GM10266 (cell line): ENCODE results near the gene SHE.

ENCODE experiments used
- DNase-seq: peaks from one replicate; pipeline ENCODE4 v3.0.0; 2012; ENCODE audit errors: extremely low spot score
- TF ChIP-seq, protein P1 (sequence below): IDR thresholded peaks from 2 replicates; pipeline ENCODE4 v1.5.1; 2012; ENCODE audit warnings: mild to moderate bottlenecking, low read depth; ENCODE audit not compliant: control insufficient read depth, insufficient read depth; ENCODE audit errors: missing control alignments

SHE gene

DNA sequence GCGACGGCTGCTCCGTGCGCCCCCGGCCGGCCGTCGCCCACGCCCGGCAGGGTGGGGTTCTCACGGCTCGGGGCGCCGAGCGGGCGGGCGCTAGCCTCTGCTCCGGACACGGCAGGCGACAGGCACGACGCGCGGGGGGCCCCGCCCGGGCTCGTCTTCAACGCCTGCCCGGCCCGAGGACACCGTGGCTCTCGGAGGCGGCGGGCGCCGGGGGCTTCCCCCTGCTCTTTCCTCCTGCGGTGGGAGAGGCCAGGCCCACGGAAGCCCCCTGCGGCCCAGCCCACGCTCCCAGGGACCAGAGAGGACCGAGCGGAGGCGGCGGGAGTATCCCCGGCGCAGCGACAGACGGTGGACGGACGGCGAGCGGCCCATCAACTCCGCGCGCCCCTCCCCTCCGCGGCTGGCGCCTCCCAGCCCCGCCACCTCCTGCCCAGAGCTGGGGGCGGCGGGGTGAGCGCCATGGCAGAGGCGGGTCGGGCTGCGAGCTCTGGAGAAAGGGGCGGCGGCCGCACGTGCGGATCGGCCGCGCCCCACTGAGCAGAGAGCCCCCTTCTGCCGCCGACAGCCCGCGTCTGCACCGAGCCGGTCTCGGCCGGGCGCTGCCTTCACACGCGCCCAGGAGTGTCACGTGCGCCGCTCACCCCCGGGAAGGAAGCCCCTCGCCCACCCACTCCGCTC is at the start of gene SHE, which contains the start of gene TDRD10:
SHE (minus strand) TSS at position 347 of the 678 bp plus-strand sequence. CDS start 386 bp downstream, outside the sequence.
TDRD10 (plus strand) TSS at position 154 of the 678 bp plus-strand sequence. CDS start 4,685 bp downstream, outside the sequence.
- peak; percentile 69 for DNase-seq
- TF ChIP-seq, protein P1, sequence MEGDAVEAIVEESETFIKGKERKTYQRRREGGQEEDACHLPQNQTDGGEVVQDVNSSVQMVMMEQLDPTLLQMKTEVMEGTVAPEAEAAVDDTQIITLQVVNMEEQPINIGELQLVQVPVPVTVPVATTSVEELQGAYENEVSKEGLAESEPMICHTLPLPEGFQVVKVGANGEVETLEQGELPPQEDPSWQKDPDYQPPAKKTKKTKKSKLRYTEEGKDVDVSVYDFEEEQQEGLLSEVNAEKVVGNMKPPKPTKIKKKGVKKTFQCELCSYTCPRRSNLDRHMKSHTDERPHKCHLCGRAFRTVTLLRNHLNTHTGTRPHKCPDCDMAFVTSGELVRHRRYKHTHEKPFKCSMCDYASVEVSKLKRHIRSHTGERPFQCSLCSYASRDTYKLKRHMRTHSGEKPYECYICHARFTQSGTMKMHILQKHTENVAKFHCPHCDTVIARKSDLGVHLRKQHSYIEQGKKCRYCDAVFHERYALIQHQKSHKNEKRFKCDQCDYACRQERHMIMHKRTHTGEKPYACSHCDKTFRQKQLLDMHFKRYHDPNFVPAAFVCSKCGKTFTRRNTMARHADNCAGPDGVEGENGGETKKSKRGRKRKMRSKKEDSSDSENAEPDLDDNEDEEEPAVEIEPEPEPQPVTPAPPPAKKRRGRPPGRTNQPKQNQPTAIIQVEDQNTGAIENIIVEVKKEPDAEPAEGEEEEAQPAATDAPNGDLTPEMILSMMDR, result no peak

DNA sequence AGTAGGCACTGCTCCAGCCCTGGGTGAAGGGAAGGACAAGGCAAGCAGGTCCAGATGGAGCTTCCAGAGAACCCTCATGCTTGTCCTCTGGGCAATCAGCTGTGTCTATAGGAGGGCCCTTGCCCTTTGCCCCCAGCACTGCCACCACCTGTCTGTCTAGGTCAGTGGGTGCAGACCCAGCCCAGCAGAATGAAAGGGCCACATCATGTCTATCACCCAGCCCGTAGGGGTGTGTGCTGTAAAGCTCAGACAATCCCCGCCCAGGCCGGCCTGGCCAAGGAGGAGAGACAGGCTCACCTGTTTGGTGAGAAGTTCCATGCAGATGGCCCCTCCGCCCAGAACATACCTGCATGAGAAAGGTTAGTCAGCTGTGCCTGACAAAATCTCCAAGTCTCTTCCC is 49.3 kb upstream of the SHE start:
- no peak for DNase-seq
- TF ChIP-seq, protein P1, result no peak

DNA sequence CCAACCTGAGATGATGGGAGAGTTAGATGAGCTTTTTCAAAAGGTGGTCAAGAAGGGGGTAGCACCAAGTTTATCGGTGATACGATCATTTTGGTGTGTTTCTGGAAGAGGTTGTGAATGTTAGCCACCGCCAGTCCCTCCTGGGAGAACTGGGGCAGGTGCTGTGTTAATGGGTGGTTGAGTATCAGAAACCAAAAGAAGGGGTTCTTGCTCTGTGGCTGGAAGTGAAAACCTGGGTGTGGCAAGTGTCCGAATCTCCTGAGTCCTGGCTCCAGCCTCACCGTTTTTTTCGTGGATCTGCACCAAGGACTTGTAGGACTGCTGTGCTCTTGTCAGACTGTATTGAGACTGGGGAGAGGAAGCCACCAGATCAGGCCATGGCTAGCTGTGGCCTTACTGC is 48.4 kb upstream of the SHE start:
- TF ChIP-seq, protein P1, result no peak
- DNase-seq, result no peak

DNA sequence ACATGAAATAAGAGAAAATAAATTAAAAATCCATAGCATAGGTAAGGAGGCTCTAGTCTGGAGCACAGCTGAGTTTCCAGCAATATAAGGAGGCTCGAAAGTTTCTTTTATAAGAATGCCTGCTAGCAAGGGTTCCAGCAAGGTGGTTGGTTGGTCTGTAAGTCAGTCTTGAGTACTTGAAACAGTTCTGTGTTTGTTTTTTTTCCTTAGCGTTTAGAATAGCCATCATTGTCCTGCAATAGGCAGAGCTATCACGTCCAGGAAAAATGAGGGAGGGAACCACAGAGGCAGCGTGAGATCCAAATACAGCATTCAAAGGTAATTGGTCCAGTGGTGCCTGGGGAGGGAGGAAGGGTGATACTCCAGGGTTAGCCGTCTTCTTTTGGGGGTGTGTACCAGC is 47.9 kb upstream of the SHE start:
- TF ChIP-seq, protein P1, result no peak
- no peak for DNase-seq

GRCh38 chr1:154549202-154549770 is 47.1 kb upstream of the SHE start:
- no peak for DNase-seq
- TF ChIP-seq, protein P1, result no peak

- TF ChIP-seq, protein P1, result no peak
- DNase-seq, result no peak
Measured at GRCh38 chr1:154548028-154548427, 45.8 kb upstream of the SHE start.

GRCh38 chr1:154547105-154547732 is 45.0 kb upstream of the SHE start:
- no peak for DNase-seq
- TF ChIP-seq, protein P1, result no peak
